ENCODE measurements around the gene CACNB1.

The CACNB1 gene

GRCh38 chr17:39204245-39204644, 6.8 kb upstream of the CACNB1 start:
- DNase-seq (ENCODE audit: low read depth in 3 of 3, low spot score in 1 of 3) = no peak

- DNase-seq (ENCODE audit: low read depth in 3 of 3, low spot score in 1 of 3) = no peak
These were observed 3.6 kb upstream of the CACNB1 start for GRCh38 chr17:39200957-39201510.

- DNase-seq (ENCODE audit: low read depth in 3 of 3, low spot score in 1 of 3) = peak; percentile 56 to 68 (median 65)
These were observed 2.8 kb upstream of the CACNB1 start, which contains the start of gene RPL19 for GRCh38 chr17:39200070-39200879. Gene RPL19 (plus strand): TSS chr17:39200283. CDS start chr17:39200345, 62 bp downstream.

- peak; percentile 71 to 72 (median 72) for DNase-seq (ENCODE audit: low read depth in 3 of 3, low spot score in 1 of 3)
These were observed 2.3 kb upstream of the CACNB1 start for GRCh38 chr17:39199820-39200069.

- no peak for DNase-seq (ENCODE audit: low read depth in 3 of 3, low spot score in 1 of 3)
These were observed 707 bp upstream of the CACNB1 start for GRCh38 chr17:39198186-39198566.

GRCh38 chr17:39196808-39197291, 619 bp downstream of the CACNB1 start:
- DNase-seq (ENCODE audit: low read depth in 3 of 3, low spot score in 1 of 3) = no peak

GRCh38 chr17:39196241-39196807, 1.1 kb downstream of the CACNB1 start:
- DNase-seq (ENCODE audit: low read depth in 3 of 3, low spot score in 1 of 3) = no peak

GRCh38 chr17:39195568-39196160, 1.8 kb downstream of the CACNB1 start:
- no peak for DNase-seq (ENCODE audit: low read depth in 3 of 3, low spot score in 1 of 3)

- DNase-seq (ENCODE audit: low read depth in 3 of 3, low spot score in 1 of 3) = no peak
These were observed 2.4 kb downstream of the CACNB1 start for GRCh38 chr17:39194985-39195524.

GRCh38 chr17:39194089-39194984, 3.1 kb downstream of the CACNB1 start:
- no peak for DNase-seq (ENCODE audit: low read depth in 3 of 3, low spot score in 1 of 3)

GRCh38 chr17:39193346-39193745, 4.1 kb downstream of the CACNB1 start:
- no peak for DNase-seq (ENCODE audit: low read depth in 3 of 3, low spot score in 1 of 3)

- DNase-seq (ENCODE audit: low read depth in 3 of 3, low spot score in 1 of 3) = no peak
These were observed 4.6 kb downstream of the CACNB1 start for GRCh38 chr17:39192901-39193300.

- DNase-seq (ENCODE audit: low read depth in 3 of 3, low spot score in 1 of 3) = no peak
These were observed 5.5 kb downstream of the CACNB1 start for GRCh38 chr17:39191750-39192510.

GRCh38 chr17:39187152-39187830, 10.2 kb downstream of the CACNB1 start:
- no peak for DNase-seq (ENCODE audit: low read depth in 3 of 3, low spot score in 1 of 3)

- DNase-seq (ENCODE audit: low read depth in 3 of 3, low spot score in 1 of 3) = no peak
These were observed 10.9 kb downstream of the CACNB1 start for GRCh38 chr17:39186481-39187002.

GRCh38 chr17:39183720-39184119, 13.7 kb downstream of the CACNB1 start:
- no peak for DNase-seq (ENCODE audit: low read depth in 3 of 3, low spot score in 1 of 3)

GRCh38 chr17:39183045-39183444, 14.4 kb downstream of the CACNB1 start:
- no peak for DNase-seq (ENCODE audit: low read depth in 3 of 3, low spot score in 1 of 3)

- DNase-seq (ENCODE audit: low read depth in 3 of 3, low spot score in 1 of 3) = no peak
These were observed 16.2 kb downstream of the CACNB1 start for GRCh38 chr17:39181303-39181702.

GRCh38 chr17:39178536-39178935, 18.9 kb downstream of the CACNB1 start:
- DNase-seq (ENCODE audit: low read depth in 3 of 3, low spot score in 1 of 3) = no peak
